Glutamatergic neuron (in vitro differentiated cells): ENCODE measurements around the gene APOOL. TPM values are rescaled to one million over a fixed set of nuclear protein-coding genes. Genes with fewer than 3 reads are reported as not detected.

Source experiments
- DNase-seq: peaks from one replicate; pipeline ENCODE4 v3.0.0; 2022
- H3K27ac Mint-ChIP-seq: one replicate; pipeline ENCODE4 v1.8.0; 2020; ENCODE audit warnings: mild to moderate bottlenecking, mixed read lengths, inconsistent platforms; ENCODE audit not compliant: unreplicated experiment
- H3K27me3 Mint-ChIP-seq: one replicate; pipeline ENCODE4 v1.8.0; 2020; ENCODE audit warnings: mild to moderate bottlenecking, moderate library complexity, mixed read lengths, inconsistent platforms; ENCODE audit not compliant: unreplicated experiment
- H3K36me3 Mint-ChIP-seq: one replicate; pipeline ENCODE4 v1.8.0; 2020; ENCODE audit warnings: mild to moderate bottlenecking, mixed read lengths, inconsistent platforms; ENCODE audit not compliant: unreplicated experiment
- H3K4me1 Mint-ChIP-seq: one replicate; pipeline ENCODE4 v1.8.0; 2020; ENCODE audit warnings: mild to moderate bottlenecking, low read depth, mixed read lengths, inconsistent platforms; ENCODE audit not compliant: unreplicated experiment
- H3K4me3 Mint-ChIP-seq: one replicate; pipeline ENCODE4 v1.8.0; 2020; ENCODE audit warnings: mild to moderate bottlenecking, mixed read lengths, inconsistent platforms; ENCODE audit not compliant: unreplicated experiment
- H3K9me3 Mint-ChIP-seq: one replicate; pipeline ENCODE4 v1.8.0; 2020; ENCODE audit warnings: mild to moderate bottlenecking, moderate library complexity, mixed read lengths, inconsistent platforms; ENCODE audit not compliant: unreplicated experiment
- total RNA-seq: library from RNA; stranded (reverse); fragmentation: NEBNext Ultra II Directional; extraction: Animal tissue kit (Norgen Biotek cat#: 25700); gene quantifications from one replicate; pipeline ENCODE4 v1.2.1, GENCODE V29; 2021; ENCODE audit not compliant: unreplicated experiment
- TF ChIP-seq, protein P1 (sequence below): fragments of 200-600 bp; sonication (generic); IDR thresholded peaks from one replicate; pipeline ENCODE4 v1.5.0; 2021; ENCODE audit not compliant: partially characterized antibody, unreplicated experiment

APOOL gene
- total RNA-seq, 1 donor from 2014 or later: 21.6 TPM

DNA sequence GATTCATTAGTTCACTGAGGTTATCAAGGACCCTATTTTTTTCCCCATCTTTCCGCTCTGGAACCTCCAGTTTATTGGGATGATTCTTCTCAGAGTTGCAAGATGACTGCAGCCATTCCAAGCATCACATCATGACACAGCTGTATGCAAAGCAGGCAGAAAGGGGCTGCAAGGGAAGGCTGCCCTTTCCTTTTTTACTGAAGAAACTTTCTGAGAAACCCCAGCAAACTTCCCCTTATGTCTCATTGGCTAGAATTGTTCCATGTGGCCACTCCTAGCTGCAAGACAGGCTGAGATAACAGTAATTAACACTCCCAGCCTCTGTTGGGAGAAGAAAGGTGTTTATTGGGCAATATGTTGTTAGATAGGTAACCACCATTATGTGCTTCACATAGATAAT lies 137.3 kb downstream of the APOOL start:
- TF ChIP-seq, protein P1, sequence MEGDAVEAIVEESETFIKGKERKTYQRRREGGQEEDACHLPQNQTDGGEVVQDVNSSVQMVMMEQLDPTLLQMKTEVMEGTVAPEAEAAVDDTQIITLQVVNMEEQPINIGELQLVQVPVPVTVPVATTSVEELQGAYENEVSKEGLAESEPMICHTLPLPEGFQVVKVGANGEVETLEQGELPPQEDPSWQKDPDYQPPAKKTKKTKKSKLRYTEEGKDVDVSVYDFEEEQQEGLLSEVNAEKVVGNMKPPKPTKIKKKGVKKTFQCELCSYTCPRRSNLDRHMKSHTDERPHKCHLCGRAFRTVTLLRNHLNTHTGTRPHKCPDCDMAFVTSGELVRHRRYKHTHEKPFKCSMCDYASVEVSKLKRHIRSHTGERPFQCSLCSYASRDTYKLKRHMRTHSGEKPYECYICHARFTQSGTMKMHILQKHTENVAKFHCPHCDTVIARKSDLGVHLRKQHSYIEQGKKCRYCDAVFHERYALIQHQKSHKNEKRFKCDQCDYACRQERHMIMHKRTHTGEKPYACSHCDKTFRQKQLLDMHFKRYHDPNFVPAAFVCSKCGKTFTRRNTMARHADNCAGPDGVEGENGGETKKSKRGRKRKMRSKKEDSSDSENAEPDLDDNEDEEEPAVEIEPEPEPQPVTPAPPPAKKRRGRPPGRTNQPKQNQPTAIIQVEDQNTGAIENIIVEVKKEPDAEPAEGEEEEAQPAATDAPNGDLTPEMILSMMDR: no peak
- H3K4me3 Mint-ChIP-seq: no peak overlapping the region
- no peaks in the 10 kb centered on the region for H3K27me3 Mint-ChIP-seq
- H3K4me1 Mint-ChIP-seq: no peaks in the 10 kb centered on the region
- no peak overlapping the region for H3K27ac Mint-ChIP-seq
- no peaks in the 10 kb centered on the region for H3K9me3 Mint-ChIP-seq
- no peak for DNase-seq
- no peaks in the 10 kb centered on the region for H3K36me3 Mint-ChIP-seq

Other genes with a start within 250 kb of the APOOL start
- not detected for gene SATL1, start 239.9 kb downstream of the APOOL start, total RNA-seq
- gene ZNF711, start 240.1 kb downstream of the APOOL start, total RNA-seq: 41.9 TPM